ENCODE measurements around the gene KCNH3.
"Not testable (repeated sequence)": the region's sequence is repeated elsewhere in the genome, so short reads cannot be mapped to it uniquely, and the experiment has no call there.

Gene KCNH3, protein sequence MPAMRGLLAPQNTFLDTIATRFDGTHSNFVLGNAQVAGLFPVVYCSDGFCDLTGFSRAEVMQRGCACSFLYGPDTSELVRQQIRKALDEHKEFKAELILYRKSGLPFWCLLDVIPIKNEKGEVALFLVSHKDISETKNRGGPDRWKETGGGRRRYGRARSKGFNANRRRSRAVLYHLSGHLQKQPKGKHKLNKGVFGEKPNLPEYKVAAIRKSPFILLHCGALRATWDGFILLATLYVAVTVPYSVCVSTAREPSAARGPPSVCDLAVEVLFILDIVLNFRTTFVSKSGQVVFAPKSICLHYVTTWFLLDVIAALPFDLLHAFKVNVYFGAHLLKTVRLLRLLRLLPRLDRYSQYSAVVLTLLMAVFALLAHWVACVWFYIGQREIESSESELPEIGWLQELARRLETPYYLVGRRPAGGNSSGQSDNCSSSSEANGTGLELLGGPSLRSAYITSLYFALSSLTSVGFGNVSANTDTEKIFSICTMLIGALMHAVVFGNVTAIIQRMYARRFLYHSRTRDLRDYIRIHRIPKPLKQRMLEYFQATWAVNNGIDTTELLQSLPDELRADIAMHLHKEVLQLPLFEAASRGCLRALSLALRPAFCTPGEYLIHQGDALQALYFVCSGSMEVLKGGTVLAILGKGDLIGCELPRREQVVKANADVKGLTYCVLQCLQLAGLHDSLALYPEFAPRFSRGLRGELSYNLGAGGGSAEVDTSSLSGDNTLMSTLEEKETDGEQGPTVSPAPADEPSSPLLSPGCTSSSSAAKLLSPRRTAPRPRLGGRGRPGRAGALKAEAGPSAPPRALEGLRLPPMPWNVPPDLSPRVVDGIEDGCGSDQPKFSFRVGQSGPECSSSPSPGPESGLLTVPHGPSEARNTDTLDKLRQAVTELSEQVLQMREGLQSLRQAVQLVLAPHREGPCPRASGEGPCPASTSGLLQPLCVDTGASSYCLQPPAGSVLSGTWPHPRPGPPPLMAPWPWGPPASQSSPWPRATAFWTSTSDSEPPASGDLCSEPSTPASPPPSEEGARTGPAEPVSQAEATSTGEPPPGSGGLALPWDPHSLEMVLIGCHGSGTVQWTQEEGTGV

DNA sequence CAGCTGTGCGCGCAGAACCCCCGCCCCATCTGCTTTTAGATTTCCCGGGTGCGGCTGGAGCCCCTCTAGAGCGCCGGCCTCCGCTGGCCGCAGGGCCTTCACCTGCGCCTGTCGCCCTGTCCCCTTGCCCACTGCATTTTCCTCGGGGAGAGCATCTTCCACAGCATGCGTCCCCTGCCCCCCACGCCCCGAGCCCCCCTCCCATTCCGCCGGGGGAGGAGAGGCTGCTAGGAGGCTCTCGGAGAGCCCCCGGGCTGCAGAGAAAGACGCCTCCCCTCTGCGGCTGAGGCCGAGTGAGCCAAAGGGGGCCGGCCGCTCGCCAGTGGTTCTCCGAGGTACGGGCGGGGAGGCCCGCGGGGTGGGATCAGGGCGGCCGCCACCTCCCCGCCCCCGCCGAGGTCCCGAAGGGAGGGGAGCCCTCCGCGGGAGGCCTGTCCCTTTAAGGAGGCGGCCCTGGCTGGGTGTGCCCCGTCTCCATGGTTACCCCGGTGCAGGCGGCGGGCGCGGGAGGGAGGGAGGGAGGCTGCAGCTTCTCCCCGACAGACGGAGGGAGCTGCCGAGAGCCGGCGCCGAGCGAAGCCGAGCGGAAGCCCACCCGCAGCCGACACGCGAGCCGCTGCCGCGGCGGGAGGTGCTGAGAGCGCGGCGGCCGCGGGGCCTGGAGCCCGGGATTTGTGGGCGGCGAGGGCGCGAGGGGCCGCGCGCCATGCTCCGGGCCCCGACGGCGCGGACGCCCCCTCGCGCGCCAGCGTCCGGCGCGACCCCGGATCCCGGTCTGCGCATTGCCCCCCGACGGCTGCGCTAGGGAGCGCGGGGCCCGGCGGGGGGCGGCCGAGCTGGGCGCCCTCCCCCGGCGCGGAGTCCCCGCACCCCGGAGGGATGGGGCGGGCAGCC lies at the start of gene KCNH3:
KCNH3 (plus strand) TSS at position 521 of the 894 bp plus-strand sequence. CDS start 387 bp downstream, outside the sequence.
- DNase-seq: peak in 1 of 2 experiments; percentile 81

DNA sequence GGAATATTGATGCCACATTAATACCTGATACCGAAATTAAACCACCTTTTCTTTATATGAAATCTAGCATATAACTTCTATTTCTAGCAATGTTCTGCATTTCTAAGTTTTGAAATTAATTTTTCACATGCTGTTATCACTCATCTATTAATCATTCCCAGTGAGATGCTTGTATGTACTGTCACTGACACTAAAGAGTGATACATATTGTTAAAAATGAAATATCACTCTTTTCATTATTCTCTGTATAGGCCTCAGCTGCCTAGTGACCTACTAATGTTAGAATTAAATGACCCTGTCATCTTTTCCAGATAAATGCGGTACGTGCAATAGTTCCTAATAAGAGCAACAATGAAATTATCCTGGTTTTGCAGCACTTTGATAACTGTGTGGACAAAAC lies 49.7 kb upstream of the KCNH3 start:
- DNase-seq: no peak

DNA sequence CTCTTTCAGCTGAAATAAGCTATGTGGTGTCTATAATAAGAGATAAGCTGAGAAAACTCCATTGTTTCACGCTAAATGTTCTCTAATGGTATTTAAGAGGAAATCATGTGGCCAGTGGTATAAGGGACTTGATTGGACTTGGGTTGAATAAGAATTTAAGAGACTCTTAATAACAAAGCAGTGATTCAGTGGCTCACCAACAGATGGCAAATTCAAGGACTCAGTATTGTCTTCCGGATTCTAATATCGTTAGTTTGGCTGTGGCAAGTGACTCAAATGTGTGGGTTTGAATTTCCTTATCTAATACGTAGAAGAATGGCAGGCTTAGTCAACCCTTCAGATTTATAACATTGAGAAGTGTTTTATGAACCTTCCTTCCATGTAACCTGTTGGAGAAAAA lies 49.1 kb upstream of the KCNH3 start:
- DNase-seq: no peak

DNA sequence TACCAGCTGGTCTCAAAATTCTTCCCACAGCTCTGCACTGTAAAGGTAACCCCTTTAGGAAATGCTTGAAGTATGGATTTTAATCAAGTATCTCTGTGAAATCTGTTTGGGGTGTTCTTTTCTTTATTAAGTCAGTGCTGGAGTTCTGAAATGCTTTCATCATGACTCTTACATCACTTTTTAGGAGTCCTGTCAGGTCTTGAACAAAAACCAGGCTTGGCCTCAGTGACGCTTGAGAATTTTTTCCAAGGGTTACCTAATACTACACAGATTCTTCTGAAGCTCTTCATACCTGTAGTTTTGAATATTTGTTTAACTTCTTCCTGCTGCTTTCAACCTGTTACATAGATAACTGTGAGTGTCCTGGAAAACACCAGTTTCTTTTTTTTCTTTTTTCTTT lies 47.0 kb upstream of the KCNH3 start:
- no peak for DNase-seq

DNA sequence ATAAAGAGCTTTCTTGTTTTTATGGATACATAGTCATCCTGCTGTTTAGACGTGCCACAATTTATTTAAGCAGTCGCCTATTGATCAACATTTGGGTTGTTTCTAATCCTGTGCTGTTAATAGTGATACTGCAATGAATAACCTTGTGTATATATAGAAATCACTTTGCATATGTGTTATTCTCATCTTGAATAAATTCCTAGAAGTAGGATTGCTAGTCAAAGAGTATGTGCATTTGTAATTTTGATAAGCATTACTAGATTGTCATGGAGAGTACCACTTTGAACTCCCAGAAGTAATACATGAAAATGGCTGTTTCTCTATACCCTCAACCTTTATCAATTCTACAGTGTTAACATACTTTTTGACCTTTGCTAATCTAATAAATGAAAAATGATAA lies 44.9 kb upstream of the KCNH3 start:
- no peak for DNase-seq

DNA sequence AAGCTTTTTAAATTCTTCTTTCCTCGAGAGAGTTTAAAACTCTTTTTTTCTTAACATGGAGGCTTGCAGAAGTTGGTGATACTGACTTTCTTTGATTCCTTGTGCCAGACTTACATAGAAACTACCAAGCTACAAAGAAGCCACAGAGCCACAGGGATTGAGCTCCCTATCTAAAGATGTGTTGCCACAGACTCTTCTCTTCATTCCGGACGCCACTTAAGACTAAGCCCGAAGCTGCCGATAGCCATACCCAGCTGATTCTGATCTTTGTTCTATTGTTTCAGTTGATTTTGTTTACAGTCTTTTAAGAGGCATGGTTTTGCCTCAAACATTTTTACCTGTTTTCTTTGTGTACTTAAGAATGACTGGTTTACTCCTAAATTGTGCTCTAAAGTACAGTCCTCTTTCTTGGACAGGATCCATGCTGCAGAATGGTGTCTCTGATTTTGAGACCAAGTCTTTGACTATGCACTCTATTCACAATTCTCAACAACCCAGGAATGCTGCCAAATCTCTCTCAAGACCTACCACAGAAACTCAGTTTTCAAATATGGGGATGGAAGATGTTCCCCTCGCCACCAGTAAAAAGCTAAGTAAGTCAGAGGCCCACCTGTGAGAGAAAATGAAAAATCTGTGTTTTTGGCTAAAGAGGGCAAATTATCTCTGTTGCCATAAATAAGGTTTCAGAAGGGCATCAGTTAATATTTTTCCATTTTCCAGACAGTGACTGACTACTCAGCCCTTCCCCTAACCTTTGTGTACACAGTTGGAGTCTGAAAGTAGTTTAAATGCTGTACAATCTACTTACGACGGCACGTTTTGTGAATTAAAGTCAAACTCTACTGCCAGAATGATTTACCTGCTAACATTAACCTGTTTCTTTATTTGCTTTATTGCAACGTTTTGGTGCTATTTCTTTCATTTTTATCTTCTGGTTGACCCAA lies 42.1 kb upstream of the KCNH3 start:
- peak in 1 of 2 experiments; percentile 4 for DNase-seq

DNA sequence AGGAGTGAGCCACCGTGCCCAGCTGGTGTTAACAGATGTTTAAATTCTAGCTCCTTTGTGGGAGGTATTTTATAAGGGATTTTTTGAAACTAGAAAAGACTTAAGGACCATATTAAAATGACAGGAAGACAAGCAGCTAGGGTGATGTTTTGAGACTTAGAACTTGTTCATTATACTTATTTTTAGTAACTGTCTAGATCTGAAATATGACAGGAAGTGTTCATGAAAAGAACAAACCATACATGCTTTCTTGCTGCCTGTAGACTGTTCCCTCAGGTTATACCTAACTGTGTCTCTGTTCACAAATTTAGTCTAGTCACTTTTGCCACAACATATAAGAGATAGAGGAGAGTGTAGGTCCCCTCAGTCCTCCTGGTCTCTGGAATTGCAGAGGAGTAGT lies 36.9 kb upstream of the KCNH3 start:
- DNase-seq: no peak

DNA sequence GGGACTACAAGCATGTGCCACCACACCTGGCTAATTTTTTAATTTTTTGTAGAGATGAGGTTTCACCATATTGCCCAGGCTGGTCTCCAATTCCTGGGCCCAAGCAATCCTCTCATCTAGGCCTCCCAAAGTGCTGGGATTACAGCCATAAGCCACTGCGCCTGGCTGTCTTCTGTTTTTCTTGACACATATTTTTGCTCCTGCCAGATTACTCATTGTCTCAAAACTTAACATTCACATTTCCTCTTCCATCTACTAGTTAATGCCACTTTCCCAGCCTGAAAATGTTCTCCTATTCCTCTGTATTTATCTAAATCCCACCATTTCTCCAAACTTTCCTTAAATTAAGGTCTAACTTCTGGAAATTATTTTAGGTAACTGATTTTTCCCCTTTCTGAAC lies 36.2 kb upstream of the KCNH3 start:
- no peak for DNase-seq

DNA sequence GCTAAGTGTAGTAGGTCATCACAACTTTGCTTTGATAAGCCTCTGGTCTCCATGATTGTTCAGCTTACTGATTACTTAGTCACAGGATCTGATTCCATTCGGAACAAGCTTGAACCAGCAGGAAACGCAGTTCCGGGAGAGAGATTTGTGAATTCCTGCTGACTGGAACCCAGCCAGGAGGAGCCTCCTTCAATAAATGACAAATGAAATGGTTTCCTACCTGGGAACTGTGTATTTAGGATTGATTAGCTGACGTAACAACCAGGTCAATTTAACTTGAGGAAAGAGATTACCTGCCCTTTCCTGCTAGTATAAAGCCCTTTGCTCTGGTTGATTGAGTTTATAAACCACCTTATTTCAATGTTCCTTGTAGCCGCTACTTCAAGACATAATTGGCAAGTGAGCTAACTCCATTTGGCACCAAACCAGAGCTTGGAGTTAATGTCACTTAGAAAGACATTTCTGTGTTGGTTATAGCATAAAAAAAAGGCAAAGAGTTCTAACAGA lies 35.1 kb upstream of the KCNH3 start:
- peak in 1 of 2 experiments; percentile 53 for DNase-seq

DNA sequence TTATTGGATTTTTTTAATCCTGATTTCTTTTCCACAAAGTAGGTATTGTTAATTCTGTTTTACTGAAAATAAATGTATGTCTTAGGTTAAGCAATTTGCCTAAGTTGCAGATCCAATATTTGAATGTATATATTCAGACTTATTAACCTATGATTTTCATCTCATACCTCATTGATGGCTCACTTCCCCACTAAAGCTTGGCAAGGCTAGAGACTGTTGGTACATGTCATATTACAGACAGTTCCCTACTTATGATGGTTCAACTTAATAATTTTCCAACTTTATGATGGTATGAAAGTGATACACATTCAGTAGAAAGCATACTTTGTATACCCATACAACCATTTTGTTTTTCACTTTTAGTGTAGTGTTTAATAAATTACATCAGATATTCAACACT lies 33.2 kb upstream of the KCNH3 start:
- DNase-seq: no peak

DNA sequence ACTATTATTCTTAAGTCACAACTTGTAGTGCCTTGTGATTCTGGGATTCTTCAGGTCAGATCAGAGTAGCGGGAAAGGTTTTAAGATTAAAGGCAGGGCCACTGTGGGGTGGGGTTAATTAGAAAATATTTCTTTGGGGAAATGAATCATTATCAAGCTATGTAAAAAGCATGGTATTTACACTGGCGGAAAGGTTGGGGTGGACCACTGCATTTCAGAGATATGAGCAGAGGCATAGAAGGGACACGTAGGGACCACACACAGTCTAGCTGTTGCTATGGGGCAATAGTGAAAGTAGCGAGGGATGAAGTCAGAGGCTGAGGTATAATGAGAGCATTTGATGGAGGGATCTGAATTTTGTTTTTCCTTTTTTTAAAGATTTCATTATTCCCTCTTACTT lies 31.7 kb upstream of the KCNH3 start:
- DNase-seq: no peak

DNA sequence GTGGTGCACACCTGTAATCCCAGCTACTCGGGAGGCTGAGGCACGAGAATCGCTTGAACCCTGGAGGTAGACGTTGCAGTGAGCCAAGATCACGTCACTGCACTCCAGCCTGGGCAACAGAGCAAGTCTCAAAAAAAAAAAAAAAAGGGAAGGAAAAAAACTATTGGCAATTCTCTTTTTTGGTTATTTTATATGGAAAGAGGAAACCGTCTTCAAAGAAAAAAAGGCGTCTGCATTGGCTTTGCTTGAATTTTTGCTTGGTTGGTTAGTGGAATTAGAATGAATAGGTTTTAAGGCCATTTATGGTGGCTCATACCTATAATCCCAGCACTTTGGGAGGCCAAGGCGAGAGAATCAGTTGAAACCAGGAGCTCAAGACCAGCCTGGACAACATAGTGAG lies 29.1 kb upstream of the KCNH3 start:
- not testable (repeated sequence) for DNase-seq

DNA sequence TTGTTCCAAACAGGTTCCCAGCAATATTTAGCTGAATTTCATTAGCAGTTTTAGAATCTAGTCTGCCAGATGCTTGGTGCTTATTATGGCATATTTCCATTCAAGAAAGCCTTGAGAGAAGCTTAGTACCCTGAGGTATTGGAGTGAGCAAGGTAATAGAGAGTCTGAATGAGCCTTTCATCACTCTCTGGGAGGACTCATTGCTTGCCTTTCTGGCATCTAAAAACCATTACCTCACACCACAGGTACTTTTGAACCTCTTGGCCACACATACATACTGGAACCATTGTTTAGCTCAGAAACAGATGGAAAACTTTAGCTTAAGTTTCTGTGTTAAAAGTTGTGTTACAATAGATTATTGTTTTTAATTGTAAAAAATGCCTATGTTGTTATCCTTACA lies 27.4 kb upstream of the KCNH3 start:
- no peak for DNase-seq

DNA sequence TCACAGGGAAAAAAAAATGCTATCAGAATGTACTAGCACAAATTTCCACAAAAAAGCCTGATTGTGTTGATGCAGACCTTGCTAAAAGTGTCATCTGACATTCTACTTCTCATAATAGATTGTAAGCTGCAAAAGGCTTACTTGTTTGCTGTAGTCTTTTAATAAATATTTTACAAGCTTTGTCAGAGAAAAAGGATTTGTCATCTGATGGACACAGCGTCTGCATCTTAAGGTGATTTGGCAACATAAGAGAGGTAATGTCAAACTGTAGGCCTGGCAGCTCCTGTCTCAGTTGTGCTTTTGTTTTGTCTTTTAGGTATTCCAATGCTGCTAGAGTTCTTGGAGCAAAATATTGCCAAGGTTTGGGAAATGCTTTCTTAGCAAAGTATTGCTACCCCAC lies 26.3 kb upstream of the KCNH3 start:
- DNase-seq: no peak

DNA sequence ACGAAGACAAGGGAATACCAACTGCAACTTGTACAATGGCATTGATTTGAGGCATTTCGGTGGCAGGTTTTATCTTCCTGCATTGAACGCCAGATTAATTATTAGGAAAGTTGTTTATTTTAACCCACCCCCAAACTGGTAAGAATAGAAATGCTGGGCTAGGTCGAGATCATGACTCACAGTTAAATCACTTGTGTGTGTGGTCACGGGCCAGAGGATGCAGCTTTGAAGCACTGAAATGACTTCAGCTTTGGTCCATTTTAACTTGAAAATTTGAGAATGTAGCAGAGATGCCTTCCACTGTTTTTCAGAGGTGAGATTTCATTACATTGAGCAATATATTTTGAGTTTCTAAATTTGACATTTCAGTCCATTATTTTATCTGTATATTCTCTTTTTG lies 23.6 kb upstream of the KCNH3 start:
- DNase-seq: no peak

DNA sequence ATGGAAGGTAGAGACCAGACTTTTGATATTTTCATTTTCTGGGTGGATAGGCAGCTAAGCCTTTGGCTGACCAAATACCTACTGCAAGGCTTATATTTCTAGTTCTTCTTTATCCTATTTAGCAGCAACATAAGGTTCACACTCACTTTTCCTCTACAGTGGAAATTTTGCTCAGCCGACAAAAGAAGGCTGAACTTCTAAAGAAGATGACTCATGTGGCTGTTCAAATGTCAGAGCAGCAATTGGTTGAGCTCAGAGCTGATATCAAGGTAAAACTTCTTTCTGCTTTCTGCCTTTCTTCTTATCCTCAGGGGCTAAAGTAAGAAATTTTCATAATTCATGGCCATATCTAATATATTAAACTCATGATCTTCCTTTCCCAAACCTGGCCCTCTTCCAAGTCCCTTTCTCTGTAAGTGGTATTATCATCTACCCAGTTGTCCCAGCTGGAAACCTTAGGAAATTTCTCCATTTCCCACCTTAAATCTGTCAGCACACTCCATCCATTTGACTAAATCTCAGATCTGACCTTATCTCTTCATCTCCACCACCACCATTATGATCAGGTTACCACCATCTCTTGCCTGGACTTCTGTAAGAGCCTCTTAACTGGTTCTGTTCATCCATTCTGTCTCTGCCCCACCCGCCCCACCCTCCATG lies 19.8 kb upstream of the KCNH3 start:
- no peak for DNase-seq

DNA sequence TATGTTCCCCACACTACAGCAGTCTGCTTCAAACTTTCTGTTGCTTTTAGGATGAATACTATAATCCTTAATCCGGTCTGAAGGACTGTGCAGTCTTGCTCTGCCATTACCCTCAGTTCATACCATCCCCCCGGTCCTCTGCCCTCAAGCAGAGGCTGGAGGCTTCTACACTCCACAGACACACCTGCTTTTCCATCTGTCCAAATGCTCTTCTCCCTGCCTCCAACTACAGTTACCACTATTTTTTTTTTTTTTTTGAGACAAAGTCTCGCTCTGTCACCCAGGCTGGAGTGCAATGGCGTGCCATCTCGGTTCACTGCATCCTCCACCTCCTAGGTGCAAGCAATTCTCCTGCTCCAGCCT lies 19.3 kb upstream of the KCNH3 start:
- DNase-seq: no peak

DNA sequence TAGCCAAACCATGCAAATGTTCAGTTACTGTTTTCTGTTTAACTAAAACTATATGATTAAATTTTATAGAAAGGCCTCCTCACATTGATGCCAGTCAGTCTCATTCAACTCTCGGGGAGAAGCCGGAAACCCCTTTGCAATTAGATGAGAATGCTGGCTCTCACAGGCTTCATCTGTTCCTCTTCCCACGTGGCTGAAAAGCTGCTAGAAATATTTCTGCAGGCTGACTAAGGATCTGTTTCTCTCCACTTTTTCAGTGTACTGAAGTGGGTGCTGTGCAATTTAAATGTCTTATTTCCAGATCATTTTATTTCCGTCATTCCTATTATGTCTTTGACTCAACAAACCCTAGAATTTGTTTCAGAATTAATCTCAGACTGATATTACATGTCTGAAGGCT lies 17.4 kb upstream of the KCNH3 start:
- no peak for DNase-seq

DNA sequence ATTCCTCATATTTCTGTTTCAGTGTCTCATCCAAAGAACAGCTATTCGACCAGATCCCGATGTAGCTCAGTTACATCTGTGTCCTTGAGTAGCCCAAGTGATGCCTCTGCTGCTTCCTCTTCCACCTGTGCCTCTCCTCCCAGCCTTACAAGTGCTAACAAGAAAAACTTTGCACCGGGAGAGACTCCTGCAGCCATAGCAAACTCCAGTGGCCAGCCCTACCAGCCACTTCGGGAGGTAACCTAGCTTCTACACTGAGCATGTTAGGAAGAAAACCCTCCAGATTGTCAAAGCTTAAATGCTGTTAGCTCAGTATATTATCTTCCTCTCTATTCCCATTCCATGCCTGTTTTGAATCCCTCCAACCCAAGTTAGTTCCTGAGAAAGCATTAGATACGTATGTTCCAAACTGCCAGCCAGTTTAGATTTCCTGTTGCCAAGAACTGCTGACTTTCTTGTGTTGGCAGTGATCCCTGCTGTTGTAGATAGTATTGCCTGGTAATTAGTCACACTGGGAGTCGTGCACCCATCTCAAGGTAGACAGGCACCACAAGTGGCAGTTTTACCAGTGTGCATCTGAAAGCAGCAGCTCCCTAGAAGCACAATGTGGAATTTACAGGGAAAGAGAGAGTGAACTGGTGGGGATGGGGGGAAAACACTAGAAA lies 14.0 kb upstream of the KCNH3 start:
- no peak for DNase-seq

DNA sequence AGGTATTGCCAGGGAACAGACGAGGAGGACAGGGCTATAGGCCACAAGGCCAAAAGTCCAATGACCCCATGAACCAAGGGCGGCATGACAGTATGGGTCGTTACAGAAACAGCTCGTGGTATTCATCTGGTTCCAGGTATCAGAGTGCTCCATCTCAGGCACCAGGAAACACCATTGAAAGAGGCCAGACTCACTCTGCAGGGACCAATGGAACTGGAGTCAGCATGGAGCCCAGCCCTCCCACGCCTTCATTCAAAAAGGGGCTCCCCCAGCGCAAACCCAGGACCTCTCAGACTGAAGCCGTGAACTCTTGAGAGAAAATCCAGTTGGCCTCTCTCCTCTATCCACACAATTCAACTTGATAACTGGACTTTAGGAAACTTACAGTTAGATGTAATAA lies 12.9 kb upstream of the KCNH3 start:
- DNase-seq: no peak

Data from NCI-H446 (cell line).